GM21723 (cell line): Measurements from ENCODE around the gene CCN5.
"Not testable (repeated sequence)": the region's sequence is repeated elsewhere in the genome, so short reads cannot be mapped to it uniquely, and the experiment has no call there.

Source experiments
- ATAC-seq: cut with Tn5 transposase; IDR thresholded peaks from one replicate; pipeline ENCODE4 v1.9.1; 2021; ENCODE audit warnings: mild to moderate bottlenecking, moderate library complexity; ENCODE audit not compliant: unreplicated experiment

The CCN5 gene

GRCh38 chr20:44756011-44756688 is 41.0 kb downstream of the CCN5 start:
- ATAC-seq = no peak

DNA sequence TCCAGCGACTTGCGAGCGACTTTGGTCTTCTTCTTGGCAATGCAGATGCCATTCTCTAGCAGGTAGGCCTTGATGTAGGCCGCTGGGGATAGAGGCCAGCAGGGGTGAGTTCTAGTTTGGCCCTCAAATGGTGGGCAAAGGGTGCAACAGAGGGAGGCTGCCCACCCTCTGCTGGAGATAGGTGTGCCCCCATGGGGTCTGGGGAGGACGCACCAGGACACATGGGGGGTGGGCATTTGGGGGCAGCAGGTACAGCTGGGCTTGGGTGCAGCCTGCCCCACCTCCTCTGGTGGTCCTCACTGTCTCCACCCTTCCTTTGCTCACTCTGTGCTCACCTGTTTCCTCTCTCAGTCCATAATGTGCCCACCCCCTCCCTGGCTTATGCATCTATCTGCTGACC is 41.8 kb downstream of the CCN5 start:
- ATAC-seq = no peak

DNA sequence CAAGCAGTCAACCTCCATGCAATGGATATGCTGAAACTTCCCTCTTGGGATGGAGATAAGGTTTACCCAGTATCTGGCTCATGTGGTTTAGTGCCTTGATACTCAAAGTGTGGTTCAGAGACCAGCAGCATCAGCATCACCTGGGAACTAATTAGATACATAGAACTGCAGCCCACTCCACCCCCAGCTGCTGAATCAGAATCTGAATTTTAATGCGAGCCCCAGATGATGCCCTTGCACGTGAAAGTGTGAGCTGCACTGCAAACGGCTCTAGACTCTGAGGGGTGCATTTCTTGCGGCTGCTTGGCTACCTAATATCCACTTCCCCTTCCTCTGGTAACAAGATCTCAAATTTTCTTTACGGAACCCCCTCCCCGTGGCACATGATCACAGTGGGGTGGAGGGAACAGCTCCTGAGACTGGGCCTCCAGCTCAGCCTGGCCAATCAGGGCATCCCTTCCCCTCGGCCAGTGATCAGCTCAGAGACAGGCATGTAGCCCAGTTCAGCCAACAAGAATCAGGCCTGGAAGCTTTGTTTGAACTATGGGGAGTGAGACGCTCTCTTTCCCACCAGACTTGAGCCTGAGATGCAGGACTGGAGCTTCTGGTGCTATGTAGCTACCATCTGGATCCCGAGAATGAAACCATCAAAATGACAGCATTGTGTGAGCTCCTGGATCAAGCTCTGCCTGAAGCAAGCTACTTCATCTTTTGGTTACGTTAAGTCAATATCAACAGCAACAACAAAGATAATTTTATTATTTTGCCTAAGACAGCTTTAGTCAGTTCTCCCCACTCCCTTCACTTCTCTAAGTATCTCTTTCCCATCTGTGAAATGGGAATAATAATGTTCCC is 43.3 kb downstream of the CCN5 start:
- no peak for ATAC-seq

GRCh38 chr20:44759595-44759994 is 44.4 kb downstream of the CCN5 start:
- ATAC-seq = no peak

- ATAC-seq = no peak
Measured at GRCh38 chr20:44761423-44761822, 46.3 kb downstream of the CCN5 start.

GRCh38 chr20:44762466-44763140 is 47.4 kb downstream of the CCN5 start:
- ATAC-seq = no peak

- not testable (repeated sequence) for ATAC-seq
Measured at GRCh38 chr20:44763798-44764197, 48.6 kb downstream of the CCN5 start.

- no peak for ATAC-seq
Measured at GRCh38 chr20:44765091-44765490, 49.9 kb downstream of the CCN5 start.

- no peak for ATAC-seq
Measured at GRCh38 chr20:44765701-44766347, 50.7 kb downstream of the CCN5 start.

DNA sequence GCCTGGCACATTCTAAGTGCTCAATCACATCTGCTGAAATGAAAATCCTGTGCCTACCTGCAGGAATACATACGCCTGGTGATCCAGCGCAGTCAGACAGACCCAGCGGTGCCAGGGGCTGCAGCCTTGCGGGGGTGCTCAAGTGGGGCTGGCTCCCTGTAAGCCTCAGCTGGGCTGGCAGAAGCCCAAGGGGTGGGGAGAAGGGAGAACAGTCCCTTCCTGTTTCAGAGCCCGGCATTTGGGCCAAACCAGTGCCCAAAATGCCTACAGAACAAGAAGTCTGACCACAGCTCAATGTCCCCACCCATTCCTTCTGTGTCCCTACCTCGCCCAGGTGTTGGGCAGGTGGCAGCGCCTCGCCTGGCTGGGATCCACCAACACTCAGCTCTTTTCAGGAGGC is 53.1 kb downstream of the CCN5 start:
- ATAC-seq = no peak

GRCh38 chr20:44768854-44769480 is 53.8 kb downstream of the CCN5 start:
- ATAC-seq = no peak

GRCh38 chr20:44769481-44769863 is 54.3 kb downstream of the CCN5 start:
- no peak for ATAC-seq

- no peak for ATAC-seq
Measured at GRCh38 chr20:44770484-44771171, 55.5 kb downstream of the CCN5 start.

- ATAC-seq = no peak
Measured at GRCh38 chr20:44771172-44771535, 56.0 kb downstream of the CCN5 start.

GRCh38 chr20:44772636-44773035 is 57.5 kb downstream of the CCN5 start:
- no peak for ATAC-seq

DNA sequence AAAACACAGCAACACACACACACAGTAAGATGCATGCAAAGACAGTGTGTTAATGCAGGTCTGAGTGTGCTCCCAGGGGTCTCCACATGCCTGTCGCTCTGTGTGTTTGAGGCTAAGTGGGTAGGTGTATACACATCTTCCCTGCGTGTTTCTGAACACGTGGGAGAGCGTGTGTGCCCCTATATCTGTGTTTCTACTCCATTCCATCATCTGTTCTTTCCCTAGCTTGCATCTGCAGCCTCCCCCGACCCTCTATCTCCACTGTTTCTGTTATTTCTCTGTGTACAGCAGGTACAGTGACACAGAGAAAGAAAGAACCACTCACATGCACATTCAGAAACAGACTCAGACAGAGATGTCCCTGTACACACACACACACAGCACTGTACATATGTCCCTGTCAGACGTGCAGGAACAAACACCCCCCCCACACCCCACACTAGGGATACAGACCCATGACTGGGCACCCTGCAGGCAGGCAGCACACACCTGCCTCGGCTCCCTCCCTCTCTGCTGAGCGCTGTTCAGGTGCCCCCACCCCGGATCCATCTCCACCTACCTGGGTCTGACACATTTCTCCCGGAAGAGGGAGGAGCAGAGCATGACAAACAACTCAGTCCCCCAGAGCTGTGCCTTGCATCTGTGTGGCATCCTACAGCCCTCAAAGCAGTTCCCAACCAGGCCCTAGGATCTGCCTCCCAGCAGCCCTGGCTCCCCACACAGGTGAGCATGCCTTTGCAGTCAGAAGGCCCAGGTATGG is 58.1 kb downstream of the CCN5 start:
- no peak for ATAC-seq

- ATAC-seq = no peak
Measured at GRCh38 chr20:44776980-44777379, 61.8 kb downstream of the CCN5 start.
